Measurements from ENCODE around the gene RAB11FIP4. TPM values are rescaled to one million over a fixed set of nuclear protein-coding genes. Genes with fewer than 3 reads are reported as not detected.

The RAB11FIP4 gene
- total and polyA plus RNA-seq, 2 donors from 2014 or later, result 10.0 to 32.5 TPM

DNA sequence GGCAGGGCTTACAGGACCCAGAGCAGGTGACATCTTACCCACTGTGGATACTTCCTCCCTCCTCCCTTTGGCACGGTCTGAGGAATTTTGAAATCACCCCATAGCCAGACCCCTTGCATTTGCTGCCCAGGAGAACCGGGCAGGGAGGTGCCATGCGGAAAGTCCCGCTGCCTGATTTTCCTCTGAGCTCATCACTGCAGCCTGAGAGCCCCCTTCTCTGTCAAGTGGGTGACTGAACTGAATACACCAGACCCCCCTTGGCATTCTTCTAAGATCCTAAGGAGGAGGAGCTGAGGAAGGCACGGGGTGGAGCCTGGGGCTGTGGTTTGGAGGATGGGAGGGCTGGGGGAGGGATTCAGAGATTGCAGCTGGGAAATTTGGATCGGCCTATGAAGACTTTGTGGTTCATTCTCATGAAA, 173.4 kb downstream of the RAB11FIP4 start:
- no peak overlapping the region for H3K27ac ChIP-seq (ENCODE audit: low read depth in 2 of 2, low read length in 2 of 2)
- DNase-seq, result peak in 1 of 5 donors; percentile 37
- no peak overlapping the region for H3K4me3 ChIP-seq (ENCODE audit: low read length in 3 of 3)
- H3K27me3 ChIP-seq (ENCODE audit: control insufficient read depth, insufficient read depth, low read length), result no peaks in the 10 kb centered on the region
- H3K4me1 ChIP-seq (ENCODE audit: control insufficient read depth in 2 of 3, insufficient read depth in 2 of 3, low read depth in 1 of 3, low read length in 3 of 3), result peaks cover 2 to 18% (median 13%) of the 10 kb centered on the region in 3 donors
- H3K36me3 ChIP-seq (ENCODE audit: control insufficient read depth in 2 of 3, insufficient read depth in 3 of 3, low read length in 3 of 3), result no peaks in the 10 kb centered on the region
- FAIRE-seq, result no peak
- intact Hi-C loops (cut with DNase I), result no loop called here
- TF ChIP-seq, protein P1, sequence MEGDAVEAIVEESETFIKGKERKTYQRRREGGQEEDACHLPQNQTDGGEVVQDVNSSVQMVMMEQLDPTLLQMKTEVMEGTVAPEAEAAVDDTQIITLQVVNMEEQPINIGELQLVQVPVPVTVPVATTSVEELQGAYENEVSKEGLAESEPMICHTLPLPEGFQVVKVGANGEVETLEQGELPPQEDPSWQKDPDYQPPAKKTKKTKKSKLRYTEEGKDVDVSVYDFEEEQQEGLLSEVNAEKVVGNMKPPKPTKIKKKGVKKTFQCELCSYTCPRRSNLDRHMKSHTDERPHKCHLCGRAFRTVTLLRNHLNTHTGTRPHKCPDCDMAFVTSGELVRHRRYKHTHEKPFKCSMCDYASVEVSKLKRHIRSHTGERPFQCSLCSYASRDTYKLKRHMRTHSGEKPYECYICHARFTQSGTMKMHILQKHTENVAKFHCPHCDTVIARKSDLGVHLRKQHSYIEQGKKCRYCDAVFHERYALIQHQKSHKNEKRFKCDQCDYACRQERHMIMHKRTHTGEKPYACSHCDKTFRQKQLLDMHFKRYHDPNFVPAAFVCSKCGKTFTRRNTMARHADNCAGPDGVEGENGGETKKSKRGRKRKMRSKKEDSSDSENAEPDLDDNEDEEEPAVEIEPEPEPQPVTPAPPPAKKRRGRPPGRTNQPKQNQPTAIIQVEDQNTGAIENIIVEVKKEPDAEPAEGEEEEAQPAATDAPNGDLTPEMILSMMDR (IDR thresholded peaks at IDR 0.05; ENCODE audit: borderline replicate concordance, extremely low read depth, insufficient read depth), result no peak
- H3K9me3 ChIP-seq (ENCODE audit: control insufficient read depth in 2 of 3, insufficient read depth in 1 of 3, low read length in 3 of 3), result no peaks in the 10 kb centered on the region
- H3K9ac ChIP-seq (ENCODE audit: low read length in 3 of 3), result no peak overlapping the region

DNA sequence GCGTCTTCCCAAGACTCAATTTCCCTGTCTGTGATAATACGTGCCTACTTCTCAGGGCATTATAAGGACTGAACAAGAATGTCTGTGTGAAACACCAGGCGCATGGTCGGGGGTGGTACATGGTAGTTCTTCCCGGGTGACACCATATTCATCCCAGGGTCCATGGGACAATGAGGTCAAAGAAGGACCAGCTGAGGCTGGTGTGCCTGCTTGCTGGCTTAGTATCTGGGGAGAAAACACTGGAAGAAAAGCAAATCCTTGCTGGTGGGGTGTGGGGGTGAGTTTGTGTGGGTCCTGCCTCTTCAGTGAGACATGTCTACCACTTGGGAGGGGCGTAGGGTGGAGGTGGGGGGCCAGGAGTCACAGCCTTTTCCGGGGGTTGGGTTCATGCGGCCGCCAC, 174.2 kb downstream of the RAB11FIP4 start:
- H3K4me3 ChIP-seq (ENCODE audit: low read length in 3 of 3), result no peak overlapping the region
- H3K9me3 ChIP-seq (ENCODE audit: control insufficient read depth in 2 of 3, insufficient read depth in 1 of 3, low read length in 3 of 3), result no peaks in the 10 kb centered on the region
- H3K27me3 ChIP-seq (ENCODE audit: control insufficient read depth, insufficient read depth, low read length), result no peaks in the 10 kb centered on the region
- no peaks in the 10 kb centered on the region for H3K36me3 ChIP-seq (ENCODE audit: control insufficient read depth in 2 of 3, insufficient read depth in 3 of 3, low read length in 3 of 3)
- intact Hi-C loops (cut with DNase I), result no loop called here
- peaks cover 2 to 18% (median 13%) of the 10 kb centered on the region in 3 donors for H3K4me1 ChIP-seq (ENCODE audit: control insufficient read depth in 2 of 3, insufficient read depth in 2 of 3, low read depth in 1 of 3, low read length in 3 of 3)
- H3K9ac ChIP-seq (ENCODE audit: low read length in 3 of 3), result no peak overlapping the region
- TF ChIP-seq, protein P1 (IDR thresholded peaks at IDR 0.05; ENCODE audit: borderline replicate concordance, extremely low read depth, insufficient read depth), result no peak
- no peak for DNase-seq
- FAIRE-seq, result no peak
- H3K27ac ChIP-seq (ENCODE audit: low read depth in 2 of 2, low read length in 2 of 2), result peak overlapping the region in 1 of 2 donors; percentile 30

DNA sequence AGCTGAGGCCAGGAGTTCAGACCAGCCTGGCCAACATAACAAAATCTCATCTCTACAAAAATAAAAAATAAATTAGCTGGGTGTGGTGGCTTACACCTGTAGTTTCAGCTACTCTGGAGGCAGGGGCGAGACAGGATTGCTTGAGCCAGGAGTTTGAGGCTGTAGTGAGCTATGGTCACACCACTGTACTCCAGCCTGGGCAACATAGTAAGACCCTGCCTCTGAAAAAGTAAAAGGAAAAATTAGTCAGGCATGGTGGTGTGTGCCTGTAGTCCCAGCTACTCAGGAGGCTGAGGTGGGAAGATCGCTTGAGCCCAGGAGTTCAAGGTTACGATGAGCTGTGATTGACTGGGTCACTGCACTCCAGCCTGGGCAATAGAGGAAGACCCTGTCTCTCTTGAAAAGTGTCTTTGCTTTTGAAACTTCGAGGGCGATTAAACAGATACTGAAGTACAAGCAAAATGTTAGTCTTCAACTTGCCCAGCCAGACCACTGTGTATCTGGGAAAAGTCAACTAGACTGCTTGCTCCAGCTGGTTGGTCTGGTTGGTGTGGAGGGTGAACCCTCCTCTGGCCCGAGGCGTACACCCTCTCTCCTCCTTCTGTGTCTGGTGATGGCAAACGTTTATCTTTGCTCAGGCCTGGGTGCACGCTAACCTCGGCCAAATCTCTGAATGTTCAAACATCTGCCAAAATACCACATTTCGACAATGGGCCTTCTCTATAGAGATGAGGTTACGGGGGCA, 174.9 kb downstream of the RAB11FIP4 start:
- Histone ChIP-seq H3K9me3 (ENCODE audit: control insufficient read depth in 2 of 3, insufficient read depth in 1 of 3, low read length in 3 of 3) (no peaks in the 10 kb centered on the region), H3K27ac (ENCODE audit: low read depth in 2 of 2, low read length in 2 of 2) (no peak overlapping the region), H3K36me3 (ENCODE audit: control insufficient read depth in 2 of 3, insufficient read depth in 3 of 3, low read length in 3 of 3) (no peaks in the 10 kb centered on the region), H3K4me1 (ENCODE audit: control insufficient read depth in 2 of 3, insufficient read depth in 2 of 3, low read depth in 1 of 3, low read length in 3 of 3) (peaks cover 2 to 18% (median 7%) of the 10 kb centered on the region in 3 donors), H3K4me3 (ENCODE audit: low read length in 3 of 3) (no peak overlapping the region), H3K27me3 (ENCODE audit: control insufficient read depth, insufficient read depth, low read length) (no peaks in the 10 kb centered on the region), H3K9ac (ENCODE audit: low read length in 3 of 3) (no peak overlapping the region)
- DNase-seq (no peak), FAIRE-seq (no peak)
- TF ChIP-seq, protein P1 (IDR thresholded peaks at IDR 0.05; ENCODE audit: borderline replicate concordance, extremely low read depth, insufficient read depth), result no peak
- intact Hi-C loops (cut with DNase I), result no loop called here

All from kidney (tissue), 14 donors.